Neural cell (in vitro differentiated cells): ENCODE results near the gene DAAM2. TPM values are rescaled to one million over a fixed set of nuclear protein-coding genes. Genes with fewer than 3 reads are reported as not detected.
A peak's percentile ranks its signal among the peaks of the same experiment; 100 is the strongest.

Experiments used
- H2AFZ ChIP-seq: fragments of 200-600, 300-800 bp; sonication (generic), shearing (Covaris generic); 2 replicates; pipeline ENCODE4 v1.6.0; 2014; ENCODE audit warnings: low read depth, mild to moderate bottlenecking, antibody characterized with exemption, low read length, moderate library complexity
- H3F3A ChIP-seq: fragments of 200-600 bp; shearing (Covaris generic); 2 replicates; pipeline ENCODE4 v1.6.1; 2016; ENCODE audit warnings: mild to moderate bottlenecking, moderate library complexity, mixed read lengths, antibody characterized with exemption, low read length; ENCODE audit not compliant: insufficient read depth, poor library complexity, severe bottlenecking
- H3K27ac ChIP-seq: fragments of 200-600, 300-800 bp; sonication (generic), shearing (Covaris generic); 2 replicates; pipeline ENCODE4 v1.5.1; 2014; ENCODE audit warnings: mild to moderate bottlenecking, low read length, moderate library complexity
- H3K27me3 ChIP-seq: fragments of 300-800, 200-600 bp; sonication (generic), shearing (Covaris generic); 2 replicates; pipeline ENCODE4 v1.6.0; 2014; ENCODE audit warnings: mild to moderate bottlenecking, low read depth, low read length, moderate library complexity; ENCODE audit not compliant: insufficient read depth
- H3K36me3 ChIP-seq: fragments of 300-800, 200-600 bp; sonication (generic), shearing (Covaris generic); 2 replicates; pipeline ENCODE4 v1.5.1; 2014; ENCODE audit warnings: mild to moderate bottlenecking, antibody characterized with exemption, low read length, moderate library complexity; ENCODE audit not compliant: insufficient read depth
- H3K4me2 ChIP-seq: fragments of 300-800, 200-600 bp; sonication (generic), shearing (Covaris generic); 2 replicates; pipeline ENCODE4 v1.6.0; 2014; ENCODE audit warnings: mild to moderate bottlenecking, low read length
- H3K4me3 ChIP-seq: fragments of 300-800, 200-600 bp; sonication (generic), shearing (Covaris generic); 2 replicates; pipeline ENCODE4 v1.5.1; 2014; ENCODE audit warnings: mild to moderate bottlenecking, low read length, moderate library complexity
- H3K79me2 ChIP-seq: fragments of 200-600 bp; shearing (Covaris generic); replicated peaks from 2 replicates; pipeline ENCODE4 v1.6.0; 2014; ENCODE audit warnings: mild to moderate bottlenecking, low read length, moderate library complexity; ENCODE audit not compliant: insufficient read depth
- H3K9ac ChIP-seq: fragments of 300-800, 200-600 bp; sonication (generic), shearing (Covaris generic); 2 replicates; pipeline ENCODE4 v1.6.1; 2016; ENCODE audit warnings: mild to moderate bottlenecking, low read length, mixed read lengths
- H3K9me2 ChIP-seq: fragments of 200-600 bp; shearing (Covaris generic); 2 replicates; pipeline ENCODE4 v1.6.1; 2016; ENCODE audit warnings: mild to moderate bottlenecking, low read length, mixed read lengths; ENCODE audit not compliant: insufficient read depth
- H3K9me3 ChIP-seq: fragments of 200-600, 300-800 bp; sonication (generic), shearing (Covaris generic); 2 replicates; pipeline ENCODE4 v1.6.1; 2016; ENCODE audit warnings: mild to moderate bottlenecking, mixed run types, low read length, moderate library complexity, mixed read lengths
- H4K20me1 ChIP-seq: fragments of 200-600 bp; shearing (Covaris generic); 2 replicates; pipeline ENCODE4 v1.6.1; 2016; ENCODE audit warnings: mild to moderate bottlenecking, mixed run types; ENCODE audit not compliant: insufficient read depth
- EP300 ChIP-seq: fragments of 450-650 bp; conservative IDR thresholded peaks from 2 replicates; pipeline ENCODE4 v1.6.1; 2014; ENCODE audit warnings: antibody characterized with exemption, mild to moderate bottlenecking, moderate library complexity; ENCODE audit not compliant: poor library complexity, severe bottlenecking
- EZH2 ChIP-seq: fragments of 200-600, 300-800 bp; shearing (Covaris generic), sonication (generic); IDR thresholded peaks from 2 replicates; pipeline ENCODE4 v1.6.1; 2014; ENCODE audit warnings: antibody characterized with exemption, low read length, borderline replicate concordance, mild to moderate bottlenecking; ENCODE audit not compliant: insufficient read depth, poor library complexity, severe bottlenecking
- MXI1 ChIP-seq: fragments of 450-650 bp; conservative IDR thresholded peaks from 2 replicates; pipeline ENCODE4 v1.6.1; 2014; ENCODE audit warnings: antibody characterized with exemption, mild to moderate bottlenecking; ENCODE audit not compliant: poor library complexity, severe bottlenecking
- POLR2AphosphoS5 ChIP-seq: IDR thresholded peaks from 2 replicates; pipeline ENCODE4 v1.6.1; 2012
- RAD21 ChIP-seq: fragments of 450-650 bp; conservative IDR thresholded peaks from 2 replicates; pipeline ENCODE4 v1.6.1; 2014; ENCODE audit warnings: antibody characterized with exemption, mild to moderate bottlenecking, moderate library complexity
- SMC3 ChIP-seq: fragments of 450-650 bp; conservative IDR thresholded peaks from 2 replicates; pipeline ENCODE4 v1.6.1; 2014; ENCODE audit warnings: antibody characterized with exemption, mild to moderate bottlenecking, moderate library complexity; ENCODE audit not compliant: poor library complexity
- TAF1 ChIP-seq: IDR thresholded peaks from 2 replicates; pipeline ENCODE4 v1.6.1; 2012; ENCODE audit warnings: low read depth
- polyA plus RNA-seq: library from polyadenylated mRNA; depleted of rRNA; stranded (reverse); fragments of >200 nt; gene quantifications from 2 replicates; pipeline ENCODE4 v1.2.3, GENCODE V29; 2014
- TF ChIP-seq, protein P1 (sequence below): fragments of 450-650 bp; IDR thresholded peaks from 2 replicates; pipeline ENCODE4 v1.5.1; 2014; ENCODE audit warnings: antibody characterized with exemption, mild to moderate bottlenecking, moderate library complexity; ENCODE audit not compliant: poor library complexity, severe bottlenecking
- TF ChIP-seq, protein P2 (sequence below): IDR thresholded peaks from 2 replicates; pipeline ENCODE4 v1.6.1; 2012; ENCODE audit warnings: borderline replicate concordance

DAAM2 gene
- polyA plus RNA-seq, 1 donor from 2014 or later = 1.2 TPM

DNA sequence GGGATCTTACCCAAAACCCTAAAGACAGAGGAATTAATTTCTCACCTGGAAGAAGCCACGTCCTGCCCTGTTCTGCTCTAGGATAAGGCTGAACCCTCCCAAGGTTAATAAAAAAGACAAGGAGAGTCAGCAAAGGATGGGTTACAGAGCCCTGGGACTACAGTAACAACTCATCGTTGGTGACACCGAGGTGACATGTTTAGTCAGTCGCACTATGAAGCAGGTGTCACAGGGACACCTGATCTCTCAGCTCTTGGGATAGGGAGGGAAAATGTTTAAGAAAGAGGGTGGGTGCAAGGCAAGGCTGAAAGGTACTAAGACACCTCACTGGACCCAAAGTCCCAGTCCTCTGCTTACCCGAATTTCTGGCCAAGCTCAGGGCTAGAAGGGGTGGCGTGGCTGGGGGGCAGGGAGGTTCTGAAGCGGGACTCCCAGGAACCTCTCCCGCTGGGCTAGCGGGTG lies 141.5 kb downstream of the DAAM2 start:
- no peaks in the 10 kb centered on the region for H3K79me2 ChIP-seq
- TF ChIP-seq POLR2AphosphoS5 = peak; percentile 9
- no peak for TF ChIP-seq EZH2
- no peaks in the 10 kb centered on the region for H3K9me2 ChIP-seq
- H4K20me1 ChIP-seq = no peaks in the 10 kb centered on the region
- H3K36me3 ChIP-seq = no peaks in the 10 kb centered on the region
- no peaks in the 10 kb centered on the region for H3K27me3 ChIP-seq
- H3K9ac ChIP-seq = peak overlapping the region; percentile 73
- peak overlapping the region; percentile 46 for H3K4me2 ChIP-seq
- peak overlapping the region; percentile 87 for H2AFZ ChIP-seq
- no peak overlapping the region for H3K27ac ChIP-seq
- H3F3A ChIP-seq = no peaks in the 10 kb centered on the region
- H3K4me3 ChIP-seq = peak overlapping the region; percentile 96
- no peaks in the 10 kb centered on the region for H3K9me3 ChIP-seq

DNA sequence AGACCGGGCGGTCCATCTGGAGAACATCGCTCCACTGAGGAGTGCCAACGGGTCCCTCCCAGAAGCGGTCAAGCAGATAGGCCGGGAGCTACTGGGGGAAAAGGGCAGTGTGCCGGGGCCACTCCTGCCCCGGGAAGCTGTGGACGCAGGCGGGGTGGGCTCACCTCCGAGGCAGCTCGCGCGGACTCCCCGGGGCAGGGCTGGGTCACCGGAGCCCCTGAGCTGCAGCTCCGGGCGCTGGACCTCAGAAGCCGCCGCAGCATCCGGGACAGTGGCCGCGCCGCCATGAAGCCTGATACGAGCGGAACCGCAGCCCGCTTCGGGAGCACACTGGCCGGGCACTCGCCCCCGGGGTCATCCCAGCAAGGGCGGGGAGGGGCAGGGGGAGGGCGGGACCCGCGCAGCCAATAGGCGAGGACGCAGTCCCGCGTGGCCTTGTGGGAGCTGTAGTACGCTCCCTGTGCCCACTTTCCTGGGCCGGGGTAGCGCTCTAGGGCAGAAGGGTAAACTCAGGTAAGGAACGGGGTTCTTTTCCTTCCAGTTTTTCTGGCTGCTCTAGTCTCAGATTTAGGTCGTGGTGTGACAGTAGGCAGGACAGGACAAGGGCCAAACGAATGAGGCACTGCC lies 142.1 kb downstream of the DAAM2 start, which contains the start of gene MOCS1:
Gene MOCS1 (minus strand): TSS at position 332 of the 627 bp plus-strand sequence. CDS start 45 bp downstream, at position 287.
- no peaks in the 10 kb centered on the region for H3K36me3 ChIP-seq
- H3K4me2 ChIP-seq = peak within 1 kb of the TSS; percentile 77
- H3K27ac ChIP-seq = no peak within 1 kb of the TSS
- no peaks in the 10 kb centered on the region for H3F3A ChIP-seq
- H2AFZ ChIP-seq = peak within 1 kb of the TSS; percentile 87
- H3K27me3 ChIP-seq = no peaks in the 10 kb centered on the region
- no peaks in the 10 kb centered on the region for H3K79me2 ChIP-seq
- H3K4me3 ChIP-seq = peak within 1 kb of the TSS; percentile 96
- H3K9ac ChIP-seq = peak within 1 kb of the TSS; percentile 73
- no peaks in the 10 kb centered on the region for H3K9me3 ChIP-seq
- no peaks in the 10 kb centered on the region for H4K20me1 ChIP-seq
- no peaks in the 10 kb centered on the region for H3K9me2 ChIP-seq
- TF ChIP-seq, protein P1, sequence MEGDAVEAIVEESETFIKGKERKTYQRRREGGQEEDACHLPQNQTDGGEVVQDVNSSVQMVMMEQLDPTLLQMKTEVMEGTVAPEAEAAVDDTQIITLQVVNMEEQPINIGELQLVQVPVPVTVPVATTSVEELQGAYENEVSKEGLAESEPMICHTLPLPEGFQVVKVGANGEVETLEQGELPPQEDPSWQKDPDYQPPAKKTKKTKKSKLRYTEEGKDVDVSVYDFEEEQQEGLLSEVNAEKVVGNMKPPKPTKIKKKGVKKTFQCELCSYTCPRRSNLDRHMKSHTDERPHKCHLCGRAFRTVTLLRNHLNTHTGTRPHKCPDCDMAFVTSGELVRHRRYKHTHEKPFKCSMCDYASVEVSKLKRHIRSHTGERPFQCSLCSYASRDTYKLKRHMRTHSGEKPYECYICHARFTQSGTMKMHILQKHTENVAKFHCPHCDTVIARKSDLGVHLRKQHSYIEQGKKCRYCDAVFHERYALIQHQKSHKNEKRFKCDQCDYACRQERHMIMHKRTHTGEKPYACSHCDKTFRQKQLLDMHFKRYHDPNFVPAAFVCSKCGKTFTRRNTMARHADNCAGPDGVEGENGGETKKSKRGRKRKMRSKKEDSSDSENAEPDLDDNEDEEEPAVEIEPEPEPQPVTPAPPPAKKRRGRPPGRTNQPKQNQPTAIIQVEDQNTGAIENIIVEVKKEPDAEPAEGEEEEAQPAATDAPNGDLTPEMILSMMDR = no peak
- TF ChIP-seq EP300 (no peak), EZH2 (no peak), MXI1 (peak; percentile 23), POLR2AphosphoS5 (peak; percentile 13), TAF1 (no peak), SMC3 (peak; percentile 29), RAD21 (no peak)
- TF ChIP-seq, protein P2, sequence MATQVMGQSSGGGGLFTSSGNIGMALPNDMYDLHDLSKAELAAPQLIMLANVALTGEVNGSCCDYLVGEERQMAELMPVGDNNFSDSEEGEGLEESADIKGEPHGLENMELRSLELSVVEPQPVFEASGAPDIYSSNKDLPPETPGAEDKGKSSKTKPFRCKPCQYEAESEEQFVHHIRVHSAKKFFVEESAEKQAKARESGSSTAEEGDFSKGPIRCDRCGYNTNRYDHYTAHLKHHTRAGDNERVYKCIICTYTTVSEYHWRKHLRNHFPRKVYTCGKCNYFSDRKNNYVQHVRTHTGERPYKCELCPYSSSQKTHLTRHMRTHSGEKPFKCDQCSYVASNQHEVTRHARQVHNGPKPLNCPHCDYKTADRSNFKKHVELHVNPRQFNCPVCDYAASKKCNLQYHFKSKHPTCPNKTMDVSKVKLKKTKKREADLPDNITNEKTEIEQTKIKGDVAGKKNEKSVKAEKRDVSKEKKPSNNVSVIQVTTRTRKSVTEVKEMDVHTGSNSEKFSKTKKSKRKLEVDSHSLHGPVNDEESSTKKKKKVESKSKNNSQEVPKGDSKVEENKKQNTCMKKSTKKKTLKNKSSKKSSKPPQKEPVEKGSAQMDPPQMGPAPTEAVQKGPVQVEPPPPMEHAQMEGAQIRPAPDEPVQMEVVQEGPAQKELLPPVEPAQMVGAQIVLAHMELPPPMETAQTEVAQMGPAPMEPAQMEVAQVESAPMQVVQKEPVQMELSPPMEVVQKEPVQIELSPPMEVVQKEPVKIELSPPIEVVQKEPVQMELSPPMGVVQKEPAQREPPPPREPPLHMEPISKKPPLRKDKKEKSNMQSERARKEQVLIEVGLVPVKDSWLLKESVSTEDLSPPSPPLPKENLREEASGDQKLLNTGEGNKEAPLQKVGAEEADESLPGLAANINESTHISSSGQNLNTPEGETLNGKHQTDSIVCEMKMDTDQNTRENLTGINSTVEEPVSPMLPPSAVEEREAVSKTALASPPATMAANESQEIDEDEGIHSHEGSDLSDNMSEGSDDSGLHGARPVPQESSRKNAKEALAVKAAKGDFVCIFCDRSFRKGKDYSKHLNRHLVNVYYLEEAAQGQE = no peak
